SU-DHL-6 (cell line): Measurements from ENCODE around the gene KIAA0319L.

ENCODE experiments used
- CTCF ChIP-seq: fragments of 200-600 bp; sonication (generic); IDR thresholded peaks from one replicate; pipeline ENCODE4 v1.5.1; 2017; ENCODE audit warnings: antibody characterized with exemption, mild to moderate bottlenecking, low read length, moderate library complexity; ENCODE audit not compliant: insufficient read depth, poor library complexity, severe bottlenecking
- EZH2phosphoT487 ChIP-seq: fragments of 200-600 bp; sonication (generic), shearing (Covaris generic); conservative IDR thresholded peaks from 2 replicates; pipeline ENCODE4 v1.6.1; 2018; ENCODE audit warnings: mild to moderate bottlenecking, antibody characterized with exemption, low read length, moderate library complexity, mixed read lengths

- TF ChIP-seq CTCF (no peak), EZH2phosphoT487 (no peak)
Measured at GRCh38 chr1:35554266-35555211, 2.7 kb downstream of the KIAA0319L start.
